H9 (cell line): ENCODE results near the gene HEMGN. TPM values are rescaled to one million over a fixed set of nuclear protein-coding genes. Genes with fewer than 3 reads are reported as not detected.

Experiments
- DNase-seq: peaks from one replicate; pipeline ENCODE4 v3.0.0-alpha.2; 2017
- H2AFZ ChIP-seq: one replicate; pipeline ENCODE4 v1.6.1; 2013; ENCODE audit warnings: mild to moderate bottlenecking, low read length, control low read depth, moderate library complexity
- H2AK5ac ChIP-seq: 2 replicates; pipeline ENCODE4 v1.6.1; 2013; ENCODE audit warnings: low read length, control low read depth, mixed read lengths; ENCODE audit not compliant: insufficient read length
- H2BK120ac ChIP-seq: one replicate; pipeline ENCODE4 v1.6.1; 2013; ENCODE audit warnings: low read depth, mild to moderate bottlenecking, low read length, control low read depth, inconsistent platforms; ENCODE audit not compliant: poor library complexity, severe bottlenecking
- H2BK12ac ChIP-seq: 2 replicates; pipeline ENCODE4 v1.6.1; 2013; ENCODE audit warnings: low read length, control low read depth, mixed read lengths, low read depth; ENCODE audit not compliant: insufficient read length
- H2BK15ac ChIP-seq: 2 replicates; pipeline ENCODE4 v1.6.1; 2013; ENCODE audit warnings: low read depth, low read length, control low read depth
- H2BK20ac ChIP-seq: one replicate; pipeline ENCODE4 v1.6.1; 2013; ENCODE audit warnings: low read depth, mild to moderate bottlenecking, low read length, control low read depth, inconsistent platforms; ENCODE audit not compliant: poor library complexity, severe bottlenecking
- H2BK5ac ChIP-seq: 2 replicates; pipeline ENCODE4 v1.6.1; 2013; ENCODE audit warnings: low read length, control low read depth, mixed read lengths; ENCODE audit not compliant: insufficient read length
- H3K14ac ChIP-seq: 2 replicates; pipeline ENCODE4 v1.6.1; 2013; ENCODE audit warnings: low read length, control low read depth; ENCODE audit not compliant: insufficient read depth
- H3K18ac ChIP-seq: 2 replicates; pipeline ENCODE4 v1.6.1; 2013; ENCODE audit warnings: low read depth, mild to moderate bottlenecking, mixed read lengths, low read length, control low read depth; ENCODE audit not compliant: insufficient read length
- H3K23ac ChIP-seq: 2 replicates; pipeline ENCODE4 v1.6.1; 2013; ENCODE audit warnings: low read length, control low read depth, mixed read lengths, low read depth; ENCODE audit not compliant: insufficient read length
- H3K23me2 ChIP-seq: 2 replicates; pipeline ENCODE4 v1.6.1; 2013; ENCODE audit warnings: low read depth, mild to moderate bottlenecking, mixed read lengths, low read length, control low read depth; ENCODE audit not compliant: insufficient read length, poor library complexity, severe bottlenecking
- H3K27ac ChIP-seq: 2 replicates; pipeline ENCODE4 v1.5.1; 2013; ENCODE audit warnings: low read length, control low read depth, mixed read lengths, low read depth; ENCODE audit not compliant: insufficient read length
- H3K27me3 ChIP-seq: 2 replicates; pipeline ENCODE4 v1.6.1; 2013; ENCODE audit warnings: low read length, control low read depth, inconsistent platforms; ENCODE audit not compliant: insufficient read depth
- H3K4ac ChIP-seq: 2 replicates; pipeline ENCODE4 v1.6.1; 2013; ENCODE audit warnings: low read depth, mild to moderate bottlenecking, control low read depth, inconsistent platforms, low read length, moderate library complexity
- H3K4me1 ChIP-seq: 2 replicates; pipeline ENCODE4 v1.6.1; 2013; ENCODE audit warnings: low read length, control low read depth, inconsistent platforms; ENCODE audit not compliant: insufficient read depth
- H3K4me2 ChIP-seq: 2 replicates; pipeline ENCODE4 v1.6.1; 2013; ENCODE audit warnings: low read length, control low read depth, mixed read lengths; ENCODE audit not compliant: insufficient read length, insufficient read depth
- H3K56ac ChIP-seq: 2 replicates; pipeline ENCODE4 v1.6.1; 2013; ENCODE audit warnings: low read depth, mild to moderate bottlenecking, mixed read lengths, low read length, control low read depth; ENCODE audit not compliant: insufficient read length
- H3K79me1 ChIP-seq: 2 replicates; pipeline ENCODE4 v1.6.1; 2013; ENCODE audit warnings: low read depth, mild to moderate bottlenecking, moderate library complexity, low read length, control low read depth, inconsistent platforms; ENCODE audit not compliant: insufficient read depth, poor library complexity, severe bottlenecking
- H3K79me2 ChIP-seq: 2 replicates; pipeline ENCODE4 v1.6.1; 2013; ENCODE audit warnings: low read length, control low read depth, inconsistent platforms; ENCODE audit not compliant: insufficient read depth
- H3K9ac ChIP-seq: 2 replicates; pipeline ENCODE4 v1.6.1; 2013; ENCODE audit warnings: low read length, control low read depth, mixed read lengths; ENCODE audit not compliant: insufficient read length; ENCODE audit errors: extremely low read depth
- H3K9me3 ChIP-seq: one replicate; pipeline ENCODE4 v1.6.1; 2013; ENCODE audit warnings: low read depth, low read length, inconsistent platforms; ENCODE audit not compliant: control insufficient read depth
- H3T11ph ChIP-seq: one replicate; pipeline ENCODE4 v1.6.1; 2013; ENCODE audit warnings: mild to moderate bottlenecking, low read length, control low read depth, inconsistent platforms
- H4K20me1 ChIP-seq: one replicate; pipeline ENCODE4 v1.6.1; 2013; ENCODE audit not compliant: control insufficient read depth, insufficient read length, insufficient read depth
- H4K5ac ChIP-seq: 2 replicates; pipeline ENCODE4 v1.6.1; 2013; ENCODE audit warnings: low read depth, mild to moderate bottlenecking, mixed read lengths, low read length, control low read depth; ENCODE audit not compliant: insufficient read length
- H4K8ac ChIP-seq: replicated peaks from 2 replicates; pipeline ENCODE4 v1.6.1; 2013; ENCODE audit warnings: low read length, control low read depth, mixed read lengths, low read depth; ENCODE audit not compliant: insufficient read length
- H4K91ac ChIP-seq: 2 replicates; pipeline ENCODE4 v1.6.1; 2013; ENCODE audit warnings: low read depth, mild to moderate bottlenecking, moderate library complexity, mixed read lengths, low read length, control low read depth; ENCODE audit not compliant: insufficient read length
- H3K27ac Mint-ChIP-seq, 3 experiments: 2 replicates in 2 of 3; 3 replicates in 1 of 3; pipeline ENCODE4 v1.8.0; 2020 to 2021; ENCODE audit warnings: mixed read lengths in 3 of 3, mild to moderate bottlenecking in 1 of 3, moderate library complexity in 1 of 3
- H3K27me3 Mint-ChIP-seq: 2 replicates; pipeline ENCODE4 v1.8.0; 2021; ENCODE audit warnings: low read depth, mild to moderate bottlenecking, moderate library complexity, mixed read lengths
- H3K36me3 Mint-ChIP-seq, 3 experiments: 2 replicates in 2 of 3; 3 replicates in 1 of 3; pipeline ENCODE4 v1.8.0; 2020 to 2021; ENCODE audit warnings: low read depth in 3 of 3, mixed read lengths in 3 of 3; ENCODE audit not compliant: insufficient read depth in 1 of 3
- H3K4me1 Mint-ChIP-seq, 2 experiments: 2 replicates each; pipeline ENCODE4 v1.8.0; 2020; ENCODE audit warnings: mixed read lengths in 2 of 2
- H3K4me3 Mint-ChIP-seq, 2 experiments: 2 replicates in 1 of 2; 3 replicates in 1 of 2; pipeline ENCODE4 v1.8.0; 2020 to 2021; ENCODE audit warnings: mild to moderate bottlenecking in 2 of 2, mixed read lengths in 2 of 2, moderate library complexity in 1 of 2
- H3K9me3 Mint-ChIP-seq, 2 experiments: 2 replicates in 1 of 2; 3 replicates in 1 of 2; pipeline ENCODE4 v1.8.0; 2020; ENCODE audit warnings: mild to moderate bottlenecking in 2 of 2, mixed read lengths in 2 of 2, moderate library complexity in 1 of 2
- CTCF ChIP-seq: fragments of 200-600 bp; sonication (generic); conservative IDR thresholded peaks from 3 replicates; pipeline ENCODE4 v1.8.0; 2021; ENCODE audit warnings: antibody characterized with exemption, mild to moderate bottlenecking
- total RNA-seq: library from RNA; stranded (reverse); gene quantifications from 2 replicates; pipeline ENCODE4 v1.2.1, GENCODE V29; 2021

The HEMGN gene
- total RNA-seq, 1 experiment from 2014 or later = not detected

- no peak overlapping the region for H2AK5ac ChIP-seq
Observed at GRCh38 chr9:97936998-97937397, 974 bp downstream of the HEMGN start.

More at GRCh38 chr9:97936998-97937397, 974 bp downstream of the HEMGN start:
- Histone ChIP-seq H4K8ac (no peak overlapping the region), H3K23me2 (no peaks in the 10 kb centered on the region), H2BK5ac (no peak overlapping the region), H3T11ph (no peak overlapping the region), H3K4ac (no peak overlapping the region), H3K4me2 (no peak overlapping the region), H3K4me1 (no peaks in the 10 kb centered on the region), H4K5ac (no peak overlapping the region), H3K23ac (no peak overlapping the region), H2AFZ (no peak overlapping the region), H4K91ac (no peak overlapping the region), H3K79me2 (no peaks in the 10 kb centered on the region), H2BK12ac (no peak overlapping the region), H3K79me1 (no peaks in the 10 kb centered on the region), H2BK15ac (no peak overlapping the region), H3K18ac (no peak overlapping the region), H3K27me3 (peaks cover 4% of the 10 kb centered on the region; the same call in 1 of the 2 replicates), H4K20me1 (no peaks in the 10 kb centered on the region), H3K56ac (no peak overlapping the region), H3K27ac (no peak overlapping the region), H2BK120ac (no peak overlapping the region), H3K9me3 (no peaks in the 10 kb centered on the region), H3K9ac (no peak overlapping the region), H3K14ac (no peak overlapping the region), H2BK20ac (no peak overlapping the region)
- no peak for DNase-seq
- H3K27ac Mint-ChIP-seq = no peak overlapping the region
- no peaks in the 10 kb centered on the region for H3K4me1 Mint-ChIP-seq
- peaks cover 38% of the 10 kb centered on the region for H3K27me3 Mint-ChIP-seq
- TF ChIP-seq CTCF = no peak
- H3K36me3 Mint-ChIP-seq = no peaks in the 10 kb centered on the region
- H3K4me3 Mint-ChIP-seq = no peak overlapping the region
- no peaks in the 10 kb centered on the region for H3K9me3 Mint-ChIP-seq
